Fibroblast of the aortic adventitia (primary cell): ENCODE results near the gene COBLL1. TPM values are rescaled to one million over a fixed set of nuclear protein-coding genes. Genes with fewer than 3 reads are reported as not detected.
A peak's percentile ranks its signal among the peaks of the same experiment; 100 is the strongest.

Experiments used
- DNase-seq: peaks from one replicate; pipeline ENCODE4 v3.0.0-alpha.2; 2010; ENCODE audit warnings: low read depth
- H3K4me3 ChIP-seq: 2 replicates; pipeline ENCODE4 v1.5.1; 2011; ENCODE audit warnings: low read depth, mild to moderate bottlenecking, control low read depth, low read length, moderate library complexity
- total RNA-seq: library from RNA; depleted of rRNA; stranded (reverse); fragments of >200 nt; gene quantifications from 2 replicates; pipeline ENCODE4 v1.2.3, GENCODE V29; 2012; ENCODE audit warnings: low replicate concordance
- TF ChIP-seq, protein P1 (sequence below): IDR thresholded peaks from 2 replicates; pipeline ENCODE4 v1.5.1; 2011; ENCODE audit warnings: mild to moderate bottlenecking, low read length, control low read depth, inconsistent platforms; ENCODE audit not compliant: insufficient read depth

The COBLL1 gene
- total RNA-seq, 1 donor = 18.4 TPM

DNA sequence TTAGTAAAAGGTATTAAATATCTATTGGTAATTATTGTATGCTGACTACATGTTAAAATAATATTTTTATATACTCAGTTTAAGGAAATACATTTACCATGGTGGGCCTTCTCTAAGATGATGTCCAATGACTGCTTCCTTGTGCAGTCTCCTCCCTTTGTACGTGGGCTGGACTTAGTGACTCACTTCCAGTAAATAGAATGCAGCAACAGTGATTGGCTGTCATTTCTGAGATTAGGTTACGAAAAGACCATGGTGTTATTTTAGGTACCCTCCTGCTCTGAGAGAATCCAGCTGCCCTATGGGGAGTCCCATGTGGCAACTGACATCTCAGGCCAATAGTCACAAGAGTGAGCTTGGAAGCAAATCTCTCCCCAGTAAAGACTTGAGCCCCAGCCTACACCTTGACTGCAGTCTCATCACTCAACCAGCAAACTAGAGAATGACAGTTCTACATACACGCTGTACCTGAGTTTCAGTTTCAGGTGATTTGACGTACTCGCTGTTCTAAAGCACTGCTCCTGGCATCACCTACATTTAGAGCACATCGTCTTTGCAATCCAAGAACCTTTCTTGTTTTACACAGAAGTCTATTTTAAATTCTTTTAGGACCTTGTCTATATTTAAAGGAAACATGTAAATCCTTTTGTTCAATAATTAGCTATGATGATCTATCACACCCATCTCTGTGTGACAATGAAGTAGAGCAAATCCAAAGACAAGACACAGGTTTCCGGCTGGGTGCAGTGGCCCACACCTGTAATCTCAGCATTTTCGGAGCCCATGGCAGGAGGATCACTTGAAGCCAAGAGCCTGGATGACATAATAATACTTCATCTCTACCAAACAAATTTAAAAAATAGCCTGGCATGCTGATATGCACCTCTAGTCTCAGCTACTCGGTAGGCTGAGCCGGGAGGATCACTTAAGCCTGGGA lies 87.2 kb downstream of the COBLL1 start:
- TF ChIP-seq, protein P1, sequence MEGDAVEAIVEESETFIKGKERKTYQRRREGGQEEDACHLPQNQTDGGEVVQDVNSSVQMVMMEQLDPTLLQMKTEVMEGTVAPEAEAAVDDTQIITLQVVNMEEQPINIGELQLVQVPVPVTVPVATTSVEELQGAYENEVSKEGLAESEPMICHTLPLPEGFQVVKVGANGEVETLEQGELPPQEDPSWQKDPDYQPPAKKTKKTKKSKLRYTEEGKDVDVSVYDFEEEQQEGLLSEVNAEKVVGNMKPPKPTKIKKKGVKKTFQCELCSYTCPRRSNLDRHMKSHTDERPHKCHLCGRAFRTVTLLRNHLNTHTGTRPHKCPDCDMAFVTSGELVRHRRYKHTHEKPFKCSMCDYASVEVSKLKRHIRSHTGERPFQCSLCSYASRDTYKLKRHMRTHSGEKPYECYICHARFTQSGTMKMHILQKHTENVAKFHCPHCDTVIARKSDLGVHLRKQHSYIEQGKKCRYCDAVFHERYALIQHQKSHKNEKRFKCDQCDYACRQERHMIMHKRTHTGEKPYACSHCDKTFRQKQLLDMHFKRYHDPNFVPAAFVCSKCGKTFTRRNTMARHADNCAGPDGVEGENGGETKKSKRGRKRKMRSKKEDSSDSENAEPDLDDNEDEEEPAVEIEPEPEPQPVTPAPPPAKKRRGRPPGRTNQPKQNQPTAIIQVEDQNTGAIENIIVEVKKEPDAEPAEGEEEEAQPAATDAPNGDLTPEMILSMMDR = no peak
- DNase-seq = no peak

DNA sequence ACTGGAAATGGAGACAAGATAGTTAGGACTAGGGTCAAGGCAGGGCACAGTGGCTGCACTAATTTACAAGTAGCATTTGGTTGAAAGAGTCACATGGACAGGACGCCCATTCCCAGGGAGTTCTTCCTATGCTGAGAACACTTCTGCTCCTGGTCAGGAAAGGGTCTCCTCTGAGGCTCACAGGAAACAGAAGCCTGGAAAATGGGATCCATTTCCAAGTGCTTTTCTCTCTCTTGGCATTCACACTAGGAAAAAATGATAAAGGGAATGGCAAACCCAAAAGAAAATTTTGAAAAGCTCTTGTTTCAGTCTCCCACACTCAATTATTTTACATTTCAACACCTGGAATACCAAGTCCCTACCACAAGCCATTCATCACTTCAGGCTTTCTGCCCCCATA lies 88.7 kb downstream of the COBLL1 start:
- no peak overlapping the region for H3K4me3 ChIP-seq
- DNase-seq = no peak
- TF ChIP-seq, protein P1 = no peak

More for the DNA sequence above, 87.2 kb downstream of the COBLL1 start:
- no peak overlapping the region for H3K4me3 ChIP-seq

DNA sequence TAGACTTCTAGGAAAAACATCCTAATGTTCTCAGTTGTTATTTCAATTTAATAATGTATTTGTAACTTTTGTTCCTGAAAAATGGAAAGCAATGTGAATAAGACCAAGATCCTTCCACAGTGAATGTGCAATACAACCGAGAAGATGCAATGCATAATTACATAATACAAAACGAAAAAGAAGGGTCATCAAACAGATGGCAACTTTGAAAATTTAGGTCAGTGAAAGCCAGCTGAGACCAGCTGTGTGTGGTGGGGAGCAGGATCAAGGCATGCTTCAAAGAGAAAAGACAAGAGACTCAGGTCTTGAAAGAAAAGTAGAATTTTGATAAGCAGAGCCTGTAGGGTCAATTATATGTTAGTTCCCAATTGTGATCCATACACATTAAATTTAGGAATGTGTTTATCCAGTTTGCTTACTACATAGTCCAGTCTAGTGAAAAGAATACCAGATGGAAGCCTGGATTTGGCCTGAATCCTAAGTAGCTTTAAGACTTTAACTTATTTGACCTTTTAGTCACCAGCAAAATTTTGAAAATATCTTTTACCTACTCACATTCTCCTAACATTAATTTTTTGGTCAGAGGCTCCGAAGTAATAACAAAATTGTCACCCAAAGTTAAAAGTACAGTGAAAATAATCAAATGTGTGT lies 93.7 kb downstream of the COBLL1 start:
- no peak overlapping the region for H3K4me3 ChIP-seq
- TF ChIP-seq, protein P1 = no peak
- no peak for DNase-seq

DNA sequence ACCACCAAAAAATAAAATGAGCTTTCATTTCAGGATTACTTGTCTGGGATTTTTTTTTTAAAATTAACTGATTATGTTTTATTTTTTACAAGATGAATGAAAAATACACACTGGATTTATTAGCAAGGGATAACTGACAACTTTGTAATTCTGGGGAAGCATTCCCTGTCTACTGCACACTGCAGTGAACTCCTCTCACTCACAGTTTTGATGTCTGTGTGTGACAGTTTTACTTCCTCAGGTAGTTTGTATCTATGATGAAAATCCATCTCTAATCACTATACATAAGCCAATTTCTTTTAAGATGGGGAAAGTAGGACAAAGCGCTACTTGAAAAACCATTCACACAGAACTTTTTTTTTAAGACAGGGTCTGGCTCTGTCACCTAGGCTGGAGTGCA lies 94.5 kb downstream of the COBLL1 start:
- no peak for DNase-seq
- TF ChIP-seq, protein P1 = no peak
- no peak overlapping the region for H3K4me3 ChIP-seq

DNA sequence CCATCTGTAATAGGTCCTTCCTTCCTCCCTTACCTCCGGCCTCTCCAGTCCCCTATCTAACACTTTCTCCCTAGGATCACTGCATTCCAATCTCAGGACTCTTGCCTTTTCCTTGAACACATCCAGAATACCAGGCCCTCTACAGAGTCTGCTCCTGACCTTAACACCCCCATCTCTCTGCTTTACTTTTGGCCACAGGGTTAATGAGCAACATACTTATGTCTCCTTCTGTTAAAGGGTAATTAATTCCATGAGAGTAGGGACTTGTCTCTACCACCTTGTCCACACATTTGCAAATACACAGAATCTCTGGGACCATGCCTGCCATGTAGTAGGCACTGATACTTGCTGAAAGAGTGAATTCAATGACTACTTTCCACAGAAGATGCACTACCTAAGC lies 94.9 kb downstream of the COBLL1 start:
- TF ChIP-seq, protein P1 = no peak
- no peak for DNase-seq

DNA sequence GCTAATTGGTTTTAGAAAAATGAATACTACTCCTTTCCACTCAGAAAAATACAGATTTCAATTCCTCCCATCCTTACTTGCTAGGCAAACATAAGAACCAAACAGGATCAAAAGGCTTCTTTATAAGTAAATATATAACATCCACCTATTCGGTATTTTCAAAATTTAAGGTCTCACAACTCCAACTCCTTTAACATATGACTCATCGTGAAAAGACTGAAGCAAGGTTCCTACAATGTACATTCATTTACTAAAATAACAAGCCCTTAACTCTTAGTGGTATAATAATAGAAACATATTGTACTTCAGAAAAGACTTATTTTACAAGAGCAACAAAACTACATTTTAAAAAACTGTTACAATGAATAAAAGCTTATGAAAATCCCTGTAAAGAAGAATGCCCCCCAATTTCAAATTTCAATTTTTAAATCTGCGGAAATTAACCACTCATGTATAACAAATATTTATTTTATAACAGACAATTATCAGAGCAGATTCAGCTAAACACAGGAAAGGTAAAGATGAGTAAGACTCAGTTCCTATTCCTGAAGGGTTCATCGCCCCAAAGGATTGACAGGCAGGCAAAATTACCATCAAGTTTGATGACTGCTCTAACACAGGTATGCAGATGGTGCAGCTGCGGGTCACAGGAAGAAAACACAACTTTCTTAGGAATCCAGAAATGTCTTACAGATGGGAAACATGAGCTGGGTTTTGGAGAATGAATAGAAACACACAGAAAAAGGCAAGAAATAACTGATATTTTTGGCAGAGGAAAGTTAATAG lies 96.4 kb downstream of the COBLL1 start:
- TF ChIP-seq, protein P1 = no peak
- DNase-seq = peak; percentile 34
- no peak overlapping the region for H3K4me3 ChIP-seq

More for the DNA sequence above, 94.9 kb downstream of the COBLL1 start:
- H3K4me3 ChIP-seq = no peak overlapping the region
